ENCODE data around the gene FCRL1.

Gene FCRL1

GRCh38 chr1:157819896-157820295 lies at the start of gene FCRL1:
TSS of gene FCRL1 (minus strand) at chr1:157820120. CDS start at chr1:157820037, 83 bp downstream.
- no peak within 1 kb of the TSS for H3K4me3 ChIP-seq (ENCODE audit: control insufficient read depth, low read depth, low read length)
- no peak for DNase-seq (ENCODE audit: low read depth)
- no peak for TF ChIP-seq CTCF (conservative IDR thresholded peaks at IDR 0.05; ENCODE audit: control insufficient read depth, insufficient read depth, low read depth, low read length)

- H3K4me3 ChIP-seq (ENCODE audit: control insufficient read depth, low read depth, low read length) = no peak overlapping the region
- DNase-seq (ENCODE audit: low read depth) = no peak
- no peak for TF ChIP-seq CTCF (conservative IDR thresholded peaks at IDR 0.05; ENCODE audit: control insufficient read depth, insufficient read depth, low read depth, low read length)
These were observed 48.7 kb upstream of the FCRL1 start for GRCh38 chr1:157868654-157869053.

DNA sequence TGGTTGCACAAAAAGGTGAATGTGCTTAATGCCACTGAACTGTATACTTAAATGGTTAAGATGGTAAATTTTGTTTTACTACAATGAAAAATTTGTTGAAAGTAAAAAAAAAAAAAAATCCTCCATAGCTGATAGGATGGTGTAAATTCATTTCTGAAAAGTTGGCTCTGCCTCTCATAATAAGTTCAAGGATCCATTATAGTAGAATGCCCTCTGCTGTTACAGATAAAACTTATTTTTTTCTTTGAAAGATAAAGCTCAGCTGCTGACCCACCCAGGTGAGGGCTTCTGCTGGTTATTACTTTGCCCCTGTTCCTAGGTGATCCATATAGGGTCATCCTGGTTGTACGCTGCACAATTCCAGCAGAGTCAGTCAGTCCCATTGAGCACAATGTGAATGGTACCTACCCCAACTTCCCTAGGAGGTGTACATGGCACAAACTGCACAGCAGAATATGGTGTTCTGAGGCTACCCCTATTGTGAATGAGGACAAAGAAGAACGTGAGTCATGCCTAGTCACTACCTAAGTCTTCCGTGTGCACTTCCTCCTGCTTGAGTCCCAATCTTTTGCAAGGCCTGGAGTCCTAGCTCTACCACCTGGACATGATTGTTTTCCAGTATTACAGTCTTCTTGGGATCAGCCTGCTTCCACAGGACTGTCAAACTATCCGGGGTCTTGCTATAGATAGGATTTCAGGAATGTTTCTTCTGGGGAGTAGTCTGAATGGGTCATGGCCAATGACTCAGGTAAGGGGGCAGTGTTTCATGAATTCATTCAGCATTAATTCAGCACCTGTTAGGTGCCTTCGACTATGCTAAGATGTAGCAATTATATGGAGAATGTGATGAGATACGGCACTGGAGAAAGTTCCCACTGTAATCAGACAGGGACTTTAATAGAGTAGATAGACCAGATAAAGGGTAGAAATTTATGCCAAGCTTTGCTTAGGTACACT lies 42.5 kb upstream of the FCRL1 start:
- DNase-seq (ENCODE audit: low read depth) = no peak
- H3K4me3 ChIP-seq (ENCODE audit: control insufficient read depth, low read depth, low read length) = no peak overlapping the region
- TF ChIP-seq CTCF (conservative IDR thresholded peaks at IDR 0.05; ENCODE audit: control insufficient read depth, insufficient read depth, low read depth, low read length) = no peak

DNA sequence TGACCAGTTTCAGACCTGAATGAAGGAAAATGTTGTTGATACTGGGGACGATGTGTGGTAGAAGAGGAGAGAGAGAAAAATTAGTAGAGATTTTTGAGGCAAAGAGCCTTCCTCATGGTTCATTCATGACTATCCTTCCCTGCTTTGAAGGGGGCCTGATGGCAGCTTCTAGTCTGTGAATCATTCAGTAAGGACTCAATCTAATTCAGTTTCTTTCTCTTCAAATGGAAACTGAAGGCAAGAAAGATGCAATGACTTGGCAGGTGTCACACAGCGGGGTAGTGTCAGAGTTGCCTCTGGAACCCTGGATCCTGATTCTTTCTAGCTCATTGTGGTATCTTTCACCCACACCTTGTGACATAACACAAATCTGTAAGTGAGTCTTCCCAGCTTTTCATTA lies 36.6 kb upstream of the FCRL1 start:
- H3K4me3 ChIP-seq (ENCODE audit: control insufficient read depth, low read depth, low read length) = no peak overlapping the region
- no peak for DNase-seq (ENCODE audit: low read depth)
- no peak for TF ChIP-seq CTCF (conservative IDR thresholded peaks at IDR 0.05; ENCODE audit: control insufficient read depth, insufficient read depth, low read depth, low read length)

- TF ChIP-seq CTCF (conservative IDR thresholded peaks at IDR 0.05; ENCODE audit: control insufficient read depth, insufficient read depth, low read depth, low read length) = no peak
- H3K4me3 ChIP-seq (ENCODE audit: control insufficient read depth, low read depth, low read length) = no peak overlapping the region
- peak; percentile 7 for DNase-seq (ENCODE audit: low read depth)
These were observed 32.6 kb upstream of the FCRL1 start for GRCh38 chr1:157852476-157852875.

DNA sequence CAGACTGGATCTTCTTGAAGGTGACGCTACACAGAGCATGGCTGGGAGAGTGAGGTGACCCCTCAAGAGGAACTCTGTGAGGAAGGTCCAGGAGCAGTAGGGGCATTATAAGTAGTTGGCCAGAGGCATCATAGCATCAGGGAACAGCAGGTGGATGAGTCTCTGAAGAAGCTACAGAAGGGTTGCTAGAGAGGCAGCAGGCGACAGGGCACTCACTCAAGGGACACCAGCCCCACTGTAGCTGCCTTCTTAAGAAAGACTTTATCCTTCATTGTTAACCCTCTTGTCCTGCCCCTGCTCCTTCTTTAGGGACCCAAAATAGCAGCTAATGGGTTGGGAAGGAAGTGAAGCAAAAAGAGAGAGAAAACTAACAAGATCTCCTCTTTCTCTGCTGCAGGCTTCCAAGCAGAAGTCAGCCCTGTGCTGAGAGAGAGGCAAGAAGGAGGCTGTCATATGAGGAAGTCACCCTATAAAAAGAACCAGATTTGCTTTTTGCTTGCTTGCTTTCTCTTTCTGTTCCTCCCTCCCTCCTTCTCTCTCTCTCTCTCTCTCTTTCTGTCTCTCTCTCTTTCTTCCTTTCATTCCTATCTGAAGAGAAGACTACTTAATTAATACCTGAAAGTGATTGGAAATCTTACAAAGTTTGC lies 29.4 kb upstream of the FCRL1 start:
- no peak overlapping the region for H3K4me3 ChIP-seq (ENCODE audit: control insufficient read depth, low read depth, low read length)
- no peak for TF ChIP-seq CTCF (conservative IDR thresholded peaks at IDR 0.05; ENCODE audit: control insufficient read depth, insufficient read depth, low read depth, low read length)
- DNase-seq (ENCODE audit: low read depth) = no peak

Measured in fibroblast of mammary gland (primary cell).